GM06990 (cell line): ENCODE data around the gene EML1.
A peak's percentile ranks its signal among the peaks of the same experiment; 100 is the strongest.

Source experiments
- DNase-seq: peaks from one replicate; pipeline ENCODE4 v3.0.0-alpha.2; 2011; ENCODE audit not compliant: insufficient read length; ENCODE audit errors: extremely low read depth
- H3K27me3 ChIP-seq: replicated peaks from 2 replicates; pipeline ENCODE4 v1.6.0; 2011; ENCODE audit warnings: low read length; ENCODE audit not compliant: control insufficient read depth, insufficient read depth
- H3K36me3 ChIP-seq: 2 replicates; pipeline ENCODE4 v1.5.1; 2011; ENCODE audit warnings: low read length; ENCODE audit not compliant: control insufficient read depth, insufficient read depth
- H3K4me3 ChIP-seq: replicated peaks from 2 replicates; pipeline ENCODE4 v1.5.1; 2011; ENCODE audit warnings: low read depth, mild to moderate bottlenecking, control low read depth, low read length
- CTCF ChIP-seq: IDR thresholded peaks from 2 replicates; pipeline ENCODE4 v1.5.1; 2011; ENCODE audit warnings: low read length, control low read depth, mild to moderate bottlenecking, inconsistent platforms; ENCODE audit not compliant: insufficient read depth, poor library complexity, severe bottlenecking

The EML1 gene

GRCh38 chr14:99892406-99892805 is 99.2 kb downstream of the EML1 start:
- no peaks in the 10 kb centered on the region for H3K36me3 ChIP-seq
- peaks cover 2% of the 10 kb centered on the region; the same call in 1 of the 2 replicates for H3K27me3 ChIP-seq
- H3K4me3 ChIP-seq = no peak overlapping the region
- no peak for TF ChIP-seq CTCF
- no peak for DNase-seq

- Histone ChIP-seq H3K36me3 (no peaks in the 10 kb centered on the region), H3K4me3 (no peak overlapping the region), H3K27me3 (no peaks in the 10 kb centered on the region)
- no peak for TF ChIP-seq CTCF
- no peak for DNase-seq
Measured at GRCh38 chr14:99896361-99896760, 103.1 kb downstream of the EML1 start.

- peak; percentile 48 for TF ChIP-seq CTCF
- no peaks in the 10 kb centered on the region for H3K27me3 ChIP-seq
- no peak for DNase-seq
- H3K4me3 ChIP-seq = no peak overlapping the region
- no peaks in the 10 kb centered on the region for H3K36me3 ChIP-seq
Measured at GRCh38 chr14:99899578-99900178, 106.5 kb downstream of the EML1 start.

- Histone ChIP-seq H3K36me3 (no peaks in the 10 kb centered on the region), H3K4me3 (no peak overlapping the region), H3K27me3 (no peaks in the 10 kb centered on the region)
- no peak for TF ChIP-seq CTCF
- no peak for DNase-seq
Measured at GRCh38 chr14:99902925-99903324, 109.7 kb downstream of the EML1 start.

- no peak for TF ChIP-seq CTCF
- H3K36me3 ChIP-seq = no peaks in the 10 kb centered on the region
- no peaks in the 10 kb centered on the region for H3K27me3 ChIP-seq
Measured at GRCh38 chr14:99904506-99904905, 111.3 kb downstream of the EML1 start.

GRCh38 chr14:99905121-99905520 is 111.9 kb downstream of the EML1 start:
- Histone ChIP-seq H3K4me3 (no peak overlapping the region), H3K36me3 (no peaks in the 10 kb centered on the region), H3K27me3 (peaks cover 2% of the 10 kb centered on the region; the same call in 1 of the 2 replicates)
- TF ChIP-seq CTCF = no peak
- DNase-seq = no peak

More at GRCh38 chr14:99904506-99904905, 111.3 kb downstream of the EML1 start:
- no peak for DNase-seq
- H3K4me3 ChIP-seq = no peak overlapping the region
